Limb (tissue), 2 donors: Measurements from ENCODE around the gene MLST8.

Experiments
- DNase-seq, 2 donors: peaks; one replicate each; pipeline ENCODE4 v3.0.0-alpha.2; 2016; ENCODE audit errors: extremely low spot score in 2 of 2

The MLST8 gene, protein sequence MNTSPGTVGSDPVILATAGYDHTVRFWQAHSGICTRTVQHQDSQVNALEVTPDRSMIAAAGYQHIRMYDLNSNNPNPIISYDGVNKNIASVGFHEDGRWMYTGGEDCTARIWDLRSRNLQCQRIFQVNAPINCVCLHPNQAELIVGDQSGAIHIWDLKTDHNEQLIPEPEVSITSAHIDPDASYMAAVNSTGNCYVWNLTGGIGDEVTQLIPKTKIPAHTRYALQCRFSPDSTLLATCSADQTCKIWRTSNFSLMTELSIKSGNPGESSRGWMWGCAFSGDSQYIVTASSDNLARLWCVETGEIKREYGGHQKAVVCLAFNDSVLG

DNA sequence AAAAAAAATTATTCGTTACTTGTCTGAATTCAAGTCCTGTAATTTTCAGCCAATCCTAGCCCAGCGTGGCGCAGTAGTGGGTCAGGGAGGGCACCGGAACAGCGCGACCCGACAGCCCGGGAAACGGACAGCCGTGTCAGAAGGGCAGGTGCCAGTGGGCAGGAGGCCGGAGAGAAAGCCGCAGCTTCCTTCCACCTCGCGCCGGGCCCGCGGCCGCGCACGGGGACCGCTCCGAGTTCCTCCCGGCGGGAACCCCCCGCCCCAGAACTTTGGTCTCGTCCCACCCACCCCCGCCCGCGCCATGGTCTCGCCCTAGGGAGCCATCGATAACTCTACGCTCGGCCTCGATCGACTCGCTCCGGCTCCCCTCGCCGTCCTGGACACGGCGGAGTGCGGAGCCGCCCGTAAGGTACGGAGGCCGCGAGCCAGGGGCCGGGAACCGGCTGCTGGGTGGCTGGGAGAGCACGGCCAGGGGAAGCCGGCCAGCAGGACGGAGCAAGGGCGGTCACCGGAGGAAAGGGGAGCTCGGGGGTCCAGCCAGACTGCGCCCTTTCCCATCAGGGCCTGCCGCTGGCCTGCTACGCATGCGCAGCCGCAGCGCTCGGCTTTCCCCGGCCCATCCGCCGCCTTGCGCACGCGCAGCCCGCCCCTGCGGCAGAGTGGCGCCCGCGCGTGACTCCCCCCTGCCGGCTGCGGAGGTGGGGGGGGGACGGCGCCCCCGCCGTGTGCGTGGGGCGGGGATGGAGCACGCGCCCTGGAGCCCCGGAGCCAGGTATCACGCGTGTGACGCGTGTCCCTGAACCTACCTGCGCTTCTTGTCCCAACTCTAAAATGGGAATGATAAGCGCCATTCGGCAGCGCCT is at the start of gene MLST8:
Gene MLST8 (plus strand): TSS at position 351 of the 863 bp plus-strand sequence. CDS start 632 bp downstream, outside the sequence.
- DNase-seq, result peak; percentile 88 to 95

DNA sequence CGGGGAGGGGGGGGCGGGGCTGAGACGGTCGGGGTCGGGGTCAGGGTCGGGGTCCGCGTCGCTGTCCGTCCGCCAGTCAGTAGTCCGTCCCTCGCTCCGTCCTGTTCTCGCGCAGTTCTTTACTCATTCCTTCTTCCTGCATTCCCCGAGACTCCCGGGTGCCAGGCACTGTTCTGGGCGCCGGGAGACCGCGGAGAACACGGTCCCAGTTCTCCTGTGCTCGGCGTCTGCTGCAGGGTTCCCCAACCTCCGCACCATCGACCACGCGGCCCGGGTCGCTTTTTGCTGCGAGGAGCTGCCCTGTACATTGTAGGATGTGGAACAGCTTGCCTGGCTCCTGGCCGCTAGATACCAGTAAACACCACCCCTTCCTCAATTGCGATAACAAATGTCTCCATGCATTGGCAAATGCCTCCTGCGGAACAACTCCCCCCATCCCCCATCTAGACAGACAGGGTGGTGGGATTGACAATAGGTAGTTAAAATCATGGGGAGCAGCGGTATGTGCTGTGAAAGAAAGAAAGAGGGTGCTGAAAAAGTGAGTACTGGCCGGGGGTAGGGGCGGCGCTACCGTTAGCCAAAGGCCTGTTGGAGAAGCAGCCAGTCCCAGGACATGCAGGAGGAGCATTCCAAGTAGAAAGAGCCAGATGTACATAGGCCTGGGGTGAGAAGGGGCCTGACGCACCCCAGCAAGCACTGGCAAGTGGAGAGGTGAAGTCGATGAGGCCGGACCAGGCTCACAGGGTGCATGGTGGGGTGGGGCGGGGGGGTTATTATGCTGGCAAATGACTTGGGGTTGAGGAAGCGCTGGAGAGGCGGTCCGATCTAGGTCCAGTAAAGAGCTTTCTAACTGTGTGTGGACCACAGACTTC is 49.0 kb upstream of the MLST8 start:
- no peak for DNase-seq

DNA sequence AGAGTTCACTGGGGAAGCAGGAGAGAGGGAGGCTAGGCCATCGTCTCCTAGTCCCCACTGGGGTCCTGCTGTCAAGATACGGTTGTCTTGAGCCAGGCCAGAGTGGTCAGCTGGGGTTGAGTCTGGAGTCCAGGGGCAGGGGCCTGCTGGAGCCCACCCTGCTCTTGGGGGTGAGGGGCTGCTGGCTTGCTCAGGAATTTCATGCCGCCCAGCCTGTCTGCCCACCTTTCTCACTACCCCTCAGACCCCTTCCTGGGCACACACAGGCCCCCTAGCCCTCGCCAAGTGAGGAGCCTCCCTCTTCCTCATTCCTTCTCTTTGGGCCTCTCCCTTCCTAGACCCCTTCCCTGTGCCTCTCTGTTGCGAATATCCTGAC is 48.4 kb upstream of the MLST8 start:
- DNase-seq, result no peak

DNA sequence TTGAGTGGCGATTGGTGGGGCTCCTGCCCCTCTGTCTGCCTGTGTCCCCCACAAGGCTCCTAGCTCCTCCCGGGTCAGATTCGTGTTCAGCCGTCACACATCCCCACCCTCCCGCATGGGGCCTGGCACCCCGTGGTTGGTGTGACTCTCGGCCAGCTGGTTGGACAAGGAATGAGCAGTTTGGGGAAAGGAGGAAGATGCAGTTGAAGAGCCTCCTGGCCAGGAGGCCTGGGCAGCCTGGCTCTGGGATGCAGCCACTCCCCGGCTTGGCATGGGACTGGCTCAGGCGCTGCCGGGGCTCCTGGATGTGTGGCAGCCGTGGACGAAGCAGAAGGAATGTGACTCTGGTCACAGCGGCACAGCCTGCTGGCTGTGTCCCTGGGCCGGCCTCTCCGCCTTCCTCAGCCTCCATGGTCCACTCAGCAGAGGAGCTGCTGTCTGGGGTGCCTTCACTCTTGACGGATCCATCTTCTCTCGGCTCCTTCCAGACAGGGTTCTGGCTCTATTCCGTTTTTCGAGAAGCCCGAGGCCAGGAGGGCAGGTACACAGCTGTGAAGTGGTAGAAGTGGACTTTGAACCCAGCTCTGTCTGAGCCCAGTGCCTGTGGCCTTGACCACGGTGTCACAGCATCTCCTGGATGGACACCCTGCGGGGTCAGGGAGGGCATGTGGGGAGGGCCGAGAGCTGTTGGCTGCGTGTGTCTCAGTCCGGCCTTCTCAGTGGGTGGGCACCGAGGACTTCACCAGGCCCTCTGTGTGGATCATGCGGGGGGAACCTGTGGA is 47.6 kb upstream of the MLST8 start:
- DNase-seq, result no peak

DNA sequence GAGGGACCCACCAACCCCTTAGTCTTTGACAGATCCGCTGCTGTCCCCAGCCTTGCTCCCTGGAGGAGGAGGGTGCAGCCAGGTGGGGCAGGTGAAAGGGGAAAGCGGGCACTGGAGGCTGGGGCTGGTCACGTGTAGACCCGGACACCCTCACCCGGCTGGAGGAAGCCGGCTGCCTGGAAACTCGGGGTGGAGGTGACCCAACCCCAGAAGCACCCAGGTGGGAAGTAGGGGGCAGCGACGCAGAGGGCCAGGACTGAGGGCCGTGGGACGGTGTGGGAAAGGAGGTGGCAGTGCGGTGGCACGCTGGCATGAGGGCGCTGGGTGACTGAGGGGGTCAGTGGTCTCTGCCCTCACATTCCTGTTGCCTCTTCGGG is 47.0 kb upstream of the MLST8 start:
- no peak for DNase-seq

DNA sequence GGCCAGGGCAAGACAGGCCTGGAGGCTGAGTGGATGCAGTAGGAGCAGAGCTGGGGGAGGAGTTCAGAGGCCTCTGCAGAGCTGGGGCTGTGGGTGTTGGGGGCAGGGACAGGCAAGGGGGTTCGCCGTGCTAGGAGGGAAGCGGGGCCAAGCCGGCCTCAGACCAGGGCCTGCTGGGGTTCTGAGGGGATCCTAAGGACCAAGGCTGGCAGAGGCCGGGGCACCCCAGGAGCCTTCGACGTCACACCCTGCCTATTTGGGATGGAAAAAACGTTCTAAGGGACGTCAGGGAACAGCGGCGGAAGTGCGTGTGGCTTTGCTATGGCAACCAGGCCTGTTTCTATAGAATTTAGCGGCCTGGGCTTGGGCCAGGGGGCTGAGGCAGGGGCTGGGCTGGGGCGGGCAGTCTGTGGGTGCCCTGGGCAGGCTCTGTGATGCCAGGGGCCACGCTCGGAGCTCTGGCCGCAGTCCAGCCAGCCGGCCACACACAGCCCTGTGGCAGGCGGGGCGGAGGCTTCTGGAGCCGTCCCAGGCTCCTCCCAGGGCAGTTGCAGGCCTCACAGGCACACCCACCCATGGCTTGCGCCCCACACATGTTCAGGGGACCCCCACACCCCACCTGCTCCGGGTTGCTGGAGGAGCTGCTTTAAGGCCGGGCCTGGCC is 45.9 kb upstream of the MLST8 start:
- peak; percentile 75 to 80 for DNase-seq

DNA sequence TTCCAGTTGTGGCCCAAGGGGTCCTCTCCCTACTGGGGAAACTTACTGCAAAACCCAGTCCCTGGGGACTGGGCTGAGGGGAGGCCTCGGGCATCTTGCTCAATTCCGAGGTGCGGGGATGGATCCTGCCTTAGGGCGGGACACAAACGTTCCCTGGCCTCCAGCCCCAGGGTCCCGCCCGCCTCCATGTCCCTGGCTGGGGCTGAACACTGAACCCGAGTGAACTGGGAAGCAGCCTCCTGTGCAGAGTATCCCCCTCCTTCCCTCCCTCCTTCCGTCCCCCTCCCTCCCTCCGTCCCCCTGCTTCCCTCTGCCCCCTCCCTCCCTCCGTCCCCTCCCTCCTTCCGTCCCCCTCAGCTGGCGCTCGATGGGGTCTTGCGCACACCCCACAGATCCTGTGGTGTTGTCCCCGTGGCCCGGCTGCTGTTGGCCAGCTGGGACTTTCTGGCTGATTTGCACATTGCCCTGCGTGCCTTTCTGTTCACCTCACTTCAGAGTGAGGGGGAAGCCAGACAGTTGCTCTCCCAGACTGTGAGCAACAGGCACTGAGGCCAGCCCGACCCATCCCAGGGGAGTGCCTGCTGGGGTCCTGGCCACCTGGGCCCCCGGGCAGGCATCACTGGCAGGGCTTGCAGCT is 44.2 kb upstream of the MLST8 start:
- no peak for DNase-seq

DNA sequence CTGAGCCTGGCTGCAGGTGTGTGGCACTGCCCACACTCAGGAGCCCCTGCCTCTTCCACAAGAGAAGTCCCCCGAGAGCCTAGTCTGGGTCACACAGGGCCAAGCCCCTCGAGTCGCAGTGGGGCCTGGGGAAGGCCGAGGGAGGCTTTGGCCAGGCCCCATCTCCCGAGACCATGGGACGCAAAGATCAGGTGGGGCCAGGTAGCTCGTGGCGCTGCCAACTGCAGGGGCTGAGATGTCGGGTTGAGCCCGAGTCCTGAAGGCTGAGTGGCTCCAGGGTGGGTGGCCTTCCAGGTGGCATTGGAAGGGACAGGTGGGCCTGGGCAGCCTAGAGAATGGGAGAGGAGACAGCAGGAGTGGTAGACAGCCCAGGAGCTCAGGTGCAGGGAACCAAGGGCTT is 43.3 kb upstream of the MLST8 start:
- DNase-seq, result no peak

DNA sequence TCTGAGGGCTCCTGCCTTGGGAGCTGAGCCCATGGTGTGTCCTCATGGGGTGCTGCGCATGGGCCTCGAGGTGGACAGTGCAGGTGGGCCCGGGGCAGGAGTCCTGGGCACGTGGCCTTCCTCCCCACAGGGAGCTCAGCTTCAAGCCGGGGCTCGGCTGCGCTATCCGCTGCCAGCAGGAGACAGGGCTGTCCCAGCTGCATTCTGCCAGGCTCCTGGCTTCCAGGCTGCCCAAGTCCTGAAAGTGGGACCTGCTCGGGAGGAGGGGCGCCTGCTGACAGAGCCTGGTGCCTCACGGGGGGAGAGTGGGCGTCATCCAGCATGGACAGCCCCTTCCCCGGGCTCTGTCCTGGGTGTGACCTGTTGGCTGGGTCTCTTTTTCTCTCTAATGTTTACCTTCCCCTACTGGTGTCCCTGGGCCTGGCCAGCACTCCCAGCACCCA is 42.6 kb upstream of the MLST8 start:
- DNase-seq, result no peak

DNA sequence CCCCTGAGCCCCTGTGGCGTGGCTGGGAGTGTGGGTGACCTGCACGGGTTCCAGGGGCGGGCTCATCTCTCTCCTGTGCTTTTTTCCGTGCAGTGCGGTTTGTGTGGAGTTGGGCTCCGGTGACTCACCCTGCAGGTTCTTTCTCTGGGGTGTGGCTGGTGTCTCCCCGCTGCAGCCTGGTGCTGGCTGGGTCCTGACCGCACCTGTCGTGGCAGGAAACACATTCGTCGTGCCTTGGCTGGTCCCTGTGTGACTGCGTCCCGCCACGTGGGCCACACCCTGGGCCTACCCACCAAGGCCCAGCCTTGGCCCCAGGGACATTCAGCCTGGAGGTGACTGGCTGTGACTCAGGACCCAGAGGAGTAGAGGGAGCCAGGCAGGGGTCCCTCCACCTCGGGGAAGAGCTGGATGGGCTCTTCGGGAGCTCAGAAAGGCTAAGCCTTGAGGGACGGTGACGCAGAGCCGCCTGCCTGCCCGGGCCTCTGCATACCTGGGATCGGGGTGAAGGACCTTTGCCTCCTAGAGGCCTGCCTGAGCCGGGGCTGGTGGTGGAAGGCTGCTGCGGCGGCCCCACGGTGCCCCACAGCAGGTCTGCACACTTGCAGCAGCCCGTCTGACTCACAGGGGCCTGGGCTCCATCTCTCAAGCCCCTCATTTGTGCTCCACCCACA is 41.9 kb upstream of the MLST8 start:
- DNase-seq, result no peak

DNA sequence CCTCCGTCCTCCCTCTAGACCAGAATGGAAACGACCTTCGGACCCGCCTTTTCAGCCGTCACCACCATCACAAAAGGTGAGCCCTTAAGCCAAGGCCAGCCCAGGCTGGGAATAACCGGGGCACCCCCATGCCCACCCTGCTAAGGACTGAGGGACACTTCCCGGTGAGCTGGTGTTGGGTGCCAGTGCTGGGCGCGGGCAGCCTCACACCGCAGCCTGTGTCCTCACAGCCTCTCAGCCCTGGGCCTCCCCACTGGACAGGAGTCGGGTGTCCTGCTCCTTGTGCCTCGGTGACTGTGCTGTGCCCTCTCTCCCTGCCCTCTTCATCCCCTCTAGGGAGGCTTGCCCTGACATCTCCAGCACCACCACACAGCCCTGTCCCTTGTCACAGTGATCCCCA is 39.4 kb upstream of the MLST8 start:
- no peak for DNase-seq

DNA sequence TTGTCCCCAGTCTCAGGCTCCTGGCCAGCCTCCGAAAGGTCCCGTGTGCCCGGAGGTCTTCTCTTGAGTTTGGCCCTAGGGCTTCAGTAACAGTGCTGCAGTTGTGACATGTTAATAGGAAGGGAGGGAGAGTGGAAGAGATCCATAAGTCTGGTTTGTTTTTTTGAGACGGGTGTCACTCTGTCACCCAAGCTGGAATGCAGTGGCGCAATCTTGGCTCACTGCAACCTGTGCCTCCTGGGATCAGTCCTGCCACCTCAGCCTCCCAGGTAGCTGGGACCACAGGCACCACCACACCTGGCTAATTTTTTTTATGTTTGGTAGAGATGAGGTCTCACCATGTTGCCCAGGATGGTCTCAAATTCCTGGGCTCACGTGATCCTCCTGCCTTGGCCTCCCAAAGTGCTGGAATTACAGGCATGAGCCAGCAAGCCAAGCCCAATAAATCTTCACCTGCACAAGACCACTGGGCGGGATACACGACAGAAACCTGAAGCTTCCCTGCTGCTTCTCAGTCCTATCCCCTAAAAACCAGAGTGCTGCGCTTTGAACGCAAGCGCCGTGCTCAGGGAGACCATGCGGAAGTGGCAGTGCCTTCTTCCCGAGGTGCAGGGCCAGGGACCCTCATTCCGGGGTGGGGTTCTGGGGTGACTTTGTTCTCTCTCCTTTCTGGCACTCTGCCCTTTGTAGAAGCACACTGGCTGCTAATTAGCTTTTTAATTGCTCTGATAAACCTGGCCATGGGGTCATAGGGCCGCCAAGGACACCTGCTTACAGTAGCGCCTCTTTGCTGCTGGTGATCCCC is 38.8 kb upstream of the MLST8 start:
- no peak for DNase-seq

DNA sequence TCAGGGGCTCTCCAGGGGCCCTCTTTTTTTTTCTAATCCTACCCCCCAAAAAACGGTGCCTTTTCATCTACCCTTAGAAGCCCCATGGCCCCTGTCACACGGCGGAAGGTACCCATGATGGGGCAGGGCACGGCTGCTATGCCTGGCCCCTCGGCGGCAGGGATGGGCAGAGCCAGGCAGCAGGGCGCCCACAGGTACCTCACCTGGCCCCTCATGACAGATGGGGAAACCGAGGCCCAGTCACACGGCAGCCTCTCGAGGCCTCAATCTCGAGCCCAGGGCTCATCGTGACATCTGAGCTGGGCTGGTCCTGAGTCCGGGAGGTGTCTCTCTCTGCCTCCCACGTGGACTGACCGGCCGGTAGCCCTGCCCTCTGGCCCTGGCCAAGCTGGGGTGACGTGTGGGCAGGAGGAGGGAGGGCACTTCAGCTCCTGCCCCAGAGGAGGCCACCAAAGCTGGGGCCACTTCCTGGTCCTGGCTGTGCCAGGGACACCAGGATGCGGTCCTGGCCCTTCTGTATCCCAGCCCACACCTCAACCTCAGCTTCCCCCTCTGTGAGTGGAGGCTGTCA is 38.1 kb upstream of the MLST8 start:
- no peak for DNase-seq

DNA sequence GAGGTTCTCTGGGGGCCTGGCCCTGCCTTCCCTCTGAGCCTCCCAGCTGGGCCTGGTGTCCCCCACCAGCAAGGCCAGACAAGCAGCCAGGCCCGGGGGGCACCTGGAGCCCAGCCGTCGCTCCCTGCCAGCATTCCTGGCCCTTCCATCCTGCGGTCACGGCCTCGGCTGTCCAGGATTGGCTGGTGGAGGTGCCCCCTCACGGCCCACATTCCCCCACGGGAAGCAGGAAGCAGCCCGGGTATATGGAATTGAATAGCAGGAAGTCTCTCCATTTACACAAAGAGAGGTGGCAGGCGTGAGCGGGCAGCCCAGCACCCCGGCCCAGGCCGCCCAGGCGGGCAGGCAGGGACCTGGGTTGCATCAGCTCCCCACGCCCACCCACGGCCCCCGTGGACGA is 35.2 kb upstream of the MLST8 start:
- DNase-seq, result no peak

DNA sequence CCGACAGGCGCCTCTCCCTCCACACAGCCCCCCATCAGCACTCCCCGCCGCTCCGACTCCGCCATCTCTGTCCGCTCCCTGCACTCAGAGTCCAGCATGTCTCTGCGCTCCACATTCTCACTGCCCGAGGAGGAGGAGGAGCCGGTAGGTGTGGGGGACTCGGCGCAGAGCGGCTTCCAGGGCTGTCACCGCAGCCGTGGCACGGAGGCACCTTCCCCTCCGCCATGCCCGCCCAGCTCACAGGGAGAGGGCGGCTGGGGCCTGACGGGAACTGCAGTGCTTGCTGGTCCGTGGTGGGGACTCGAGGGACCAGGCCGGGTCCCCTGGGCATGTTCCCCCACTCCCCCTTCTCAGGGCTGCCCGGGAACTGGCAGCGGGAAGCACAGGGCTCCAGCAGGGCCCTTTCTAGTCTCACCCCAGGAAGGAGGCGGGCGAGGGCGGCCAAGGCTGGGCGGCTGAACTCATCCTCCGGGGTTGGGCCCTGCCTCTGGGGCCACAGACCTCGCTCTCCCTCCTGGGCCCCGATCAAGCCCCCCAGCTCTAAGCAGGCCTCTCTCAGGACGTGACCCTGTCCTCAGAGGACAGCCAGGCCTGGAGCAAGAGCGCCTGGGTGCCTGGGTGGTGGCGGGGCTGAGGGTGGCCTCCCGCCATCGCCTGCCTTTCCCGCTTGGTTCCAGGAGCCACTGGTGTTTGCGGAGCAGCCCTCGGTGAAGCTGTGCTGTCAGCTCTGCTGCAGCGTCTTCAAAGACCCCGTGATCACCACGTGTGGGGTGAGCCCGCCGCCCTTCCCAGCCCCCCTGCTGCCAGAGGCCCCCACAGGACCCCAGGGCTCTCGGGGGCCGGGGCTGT is 34.4 kb upstream of the MLST8 start:
- DNase-seq, result no peak

DNA sequence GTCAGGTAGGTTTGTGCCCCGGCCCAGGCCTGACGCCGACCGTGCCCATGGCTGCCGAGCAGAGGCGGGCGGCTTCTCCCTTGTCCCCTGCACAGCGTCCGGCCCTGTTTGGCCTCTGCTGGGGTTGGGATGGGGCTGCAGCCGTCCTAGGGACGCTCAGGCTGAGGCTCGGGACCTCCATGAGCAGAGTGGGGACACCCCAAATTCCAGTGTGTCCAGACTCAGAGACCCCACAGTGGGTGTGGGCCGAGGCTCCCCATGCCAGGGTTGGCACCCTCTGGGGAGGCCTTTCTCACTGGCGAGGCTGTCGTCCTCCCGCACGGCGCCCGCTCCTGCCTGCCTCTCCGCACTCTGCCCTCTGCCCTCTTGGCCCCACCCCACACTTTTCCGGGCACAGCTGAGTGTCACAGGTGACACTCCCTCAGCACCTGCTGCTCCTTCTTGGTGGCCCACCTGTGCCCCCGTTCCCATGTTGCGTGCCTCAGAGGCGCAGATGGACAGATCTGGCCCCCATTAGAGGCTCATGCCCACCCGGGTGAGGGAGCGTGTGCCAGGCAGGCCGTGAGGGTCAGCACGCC is 33.6 kb upstream of the MLST8 start:
- DNase-seq, result no peak
